ENCODE results near the gene KCTD2.

Gene KCTD2

GRCh38 chr17:75031972-75032719, 14.9 kb upstream of the KCTD2 start:
- Histone ChIP-seq H3K9me3 (ENCODE audit: insufficient read depth, low read length, severe bottlenecking) (peaks cover 13% of the 10 kb centered on the region), H2AFZ (ENCODE audit: low read depth, low read length) (no peak overlapping the region; the same call in 1 of the 2 replicates), H3K4me2 (ENCODE audit: insufficient read depth, low read length) (no peak overlapping the region), H3K4me3 (ENCODE audit: low read depth in 1 of 2, low read length in 2 of 2) (no peak overlapping the region), H3K36me3 (ENCODE audit: insufficient read depth, low read length) (no peaks in the 10 kb centered on the region), H3K27ac (ENCODE audit: low read length) (no peak overlapping the region), H3K79me2 (ENCODE audit: insufficient read depth, low read length) (no peaks in the 10 kb centered on the region), H3K4me1 (ENCODE audit: insufficient read depth, low read length) (no peaks in the 10 kb centered on the region), H4K20me1 (ENCODE audit: insufficient read depth, low read length) (no peaks in the 10 kb centered on the region), H3K27me3 (ENCODE audit: insufficient read depth, low read length, poor library complexity) (no peaks in the 10 kb centered on the region), H3K9ac (ENCODE audit: low read depth, low read length) (no peak overlapping the region)
- DNase-seq (no peak), ATAC-seq (ENCODE audit: insufficient read depth, low read depth) (no peak)
- TF ChIP-seq CTCF (IDR thresholded peaks at IDR 0.05; ENCODE audit: borderline replicate concordance, extremely low read depth, low read length, poor library complexity, severe bottlenecking) (no peak), EZH2 (IDR thresholded peaks at IDR 0.05; ENCODE audit: borderline replicate concordance, low read depth, low read length, severe bottlenecking) (no peak)

- Histone ChIP-seq H3K36me3 (ENCODE audit: insufficient read depth, low read length) (no peaks in the 10 kb centered on the region), H3K4me3 (ENCODE audit: low read depth in 1 of 2, low read length in 2 of 2) (no peak overlapping the region), H3K27ac (ENCODE audit: low read length) (no peak overlapping the region), H3K4me2 (ENCODE audit: insufficient read depth, low read length) (no peak overlapping the region), H3K9ac (ENCODE audit: low read depth, low read length) (no peak overlapping the region), H3K9me3 (ENCODE audit: insufficient read depth, low read length, severe bottlenecking) (peaks cover 13% of the 10 kb centered on the region), H3K4me1 (ENCODE audit: insufficient read depth, low read length) (no peaks in the 10 kb centered on the region), H4K20me1 (ENCODE audit: insufficient read depth, low read length) (no peaks in the 10 kb centered on the region), H2AFZ (ENCODE audit: low read depth, low read length) (no peak overlapping the region), H3K79me2 (ENCODE audit: insufficient read depth, low read length) (no peaks in the 10 kb centered on the region), H3K27me3 (ENCODE audit: insufficient read depth, low read length, poor library complexity) (no peaks in the 10 kb centered on the region)
- TF ChIP-seq CTCF (IDR thresholded peaks at IDR 0.05; ENCODE audit: borderline replicate concordance, extremely low read depth, low read length, poor library complexity, severe bottlenecking) (no peak), EZH2 (IDR thresholded peaks at IDR 0.05; ENCODE audit: borderline replicate concordance, low read depth, low read length, severe bottlenecking) (no peak)
- DNase-seq (no peak), ATAC-seq (ENCODE audit: insufficient read depth, low read depth) (no peak)
Observed at GRCh38 chr17:75032720-75033280, 14.2 kb upstream of the KCTD2 start.

GRCh38 chr17:75033346-75034235, 13.4 kb upstream of the KCTD2 start:
- Histone ChIP-seq H3K27ac (ENCODE audit: low read length) (no peak overlapping the region), H3K9ac (ENCODE audit: low read depth, low read length) (no peak overlapping the region), H2AFZ (ENCODE audit: low read depth, low read length) (no peak overlapping the region), H3K4me2 (ENCODE audit: insufficient read depth, low read length) (no peak overlapping the region), H3K79me2 (ENCODE audit: insufficient read depth, low read length) (no peaks in the 10 kb centered on the region), H3K9me3 (ENCODE audit: insufficient read depth, low read length, severe bottlenecking) (peaks cover 13% of the 10 kb centered on the region), H3K4me1 (ENCODE audit: insufficient read depth, low read length) (no peaks in the 10 kb centered on the region), H3K36me3 (ENCODE audit: insufficient read depth, low read length) (peaks cover 3% of the 10 kb centered on the region; the same call in 1 of the 2 replicates), H3K27me3 (ENCODE audit: insufficient read depth, low read length, poor library complexity) (no peaks in the 10 kb centered on the region), H3K4me3 (ENCODE audit: low read depth in 1 of 2, low read length in 2 of 2) (no peak overlapping the region), H4K20me1 (ENCODE audit: insufficient read depth, low read length) (no peaks in the 10 kb centered on the region)
- DNase-seq, result no peak
- TF ChIP-seq EZH2 (IDR thresholded peaks at IDR 0.05; ENCODE audit: borderline replicate concordance, low read depth, low read length, severe bottlenecking), result no peak
- no peak for TF ChIP-seq CTCF (IDR thresholded peaks at IDR 0.05; ENCODE audit: borderline replicate concordance, extremely low read depth, low read length, poor library complexity, severe bottlenecking)
- ATAC-seq (ENCODE audit: insufficient read depth, low read depth), result no peak
